Hypothalamus (tissue), 51 donors: Measurements from ENCODE around the gene METTL17.
"Not testable (repeated sequence)": the region's sequence is repeated elsewhere in the genome, so short reads cannot be mapped to it uniquely, and the experiment has no call there.

Source experiments
- DNase-seq, 51 donors: peaks; one replicate each; lab custom pipeline; 2025; lab: John Stamatoyannopoulos, UW

The METTL17 gene

DNA sequence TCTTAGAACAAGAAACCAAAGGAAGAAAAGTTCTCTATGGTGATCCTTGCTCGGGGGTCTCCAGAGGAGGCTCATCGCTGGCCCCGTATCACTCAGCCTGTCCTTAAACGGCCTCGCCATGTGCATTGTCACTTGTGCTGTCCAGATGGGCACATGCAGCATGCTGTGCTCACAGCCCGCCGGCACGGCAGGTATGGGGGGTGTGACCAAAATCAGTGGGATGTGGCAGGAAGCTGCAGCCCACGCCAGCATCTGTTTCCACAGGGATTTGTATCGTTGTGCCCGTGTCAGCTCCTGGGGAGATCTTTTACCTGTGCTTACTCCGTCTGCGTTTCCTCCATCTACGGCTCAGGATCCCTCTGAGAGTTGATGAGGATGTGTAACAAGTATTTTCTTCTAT lies 6.7 kb downstream of the METTL17 start:
- DNase-seq = no peak

DNA sequence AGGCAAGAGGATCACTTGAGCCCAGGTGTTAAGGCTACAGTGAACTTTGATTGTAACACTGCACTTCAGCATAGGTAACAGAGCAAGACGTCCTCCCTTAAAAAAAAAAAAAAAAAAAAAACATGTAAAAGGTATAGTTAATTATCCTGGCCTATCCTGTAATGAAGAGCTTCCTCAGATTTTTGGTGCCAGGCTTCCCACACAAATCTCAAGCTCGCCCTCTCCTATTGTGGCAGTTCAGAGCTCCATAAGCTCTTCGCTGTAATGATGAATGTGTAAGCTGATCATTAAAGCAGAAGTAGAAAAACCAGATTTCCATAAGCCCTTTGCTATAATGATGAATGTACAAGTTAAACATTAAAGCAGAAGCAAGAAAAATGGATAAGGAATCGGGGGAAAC lies 7.3 kb downstream of the METTL17 start:
- no peak for DNase-seq

DNA sequence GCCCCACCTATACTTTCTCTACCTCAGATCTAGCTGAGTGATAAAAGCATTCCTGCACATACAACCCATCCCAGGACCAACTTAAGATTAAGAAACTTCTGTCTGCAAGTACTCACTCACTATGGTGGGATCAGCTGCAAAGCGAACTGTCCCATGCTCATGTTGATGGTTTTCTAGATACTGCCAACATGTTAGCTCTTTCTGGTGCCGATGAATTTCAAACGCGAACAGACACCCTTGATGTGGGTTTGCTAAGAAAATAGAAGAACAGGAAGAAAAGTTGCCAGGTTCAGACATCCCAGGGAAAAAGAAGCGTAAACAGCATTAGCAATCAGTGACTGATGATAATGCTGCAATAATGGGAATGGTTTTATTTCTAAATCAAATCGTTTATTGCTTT lies 7.8 kb downstream of the METTL17 start:
- no peak for DNase-seq

DNA sequence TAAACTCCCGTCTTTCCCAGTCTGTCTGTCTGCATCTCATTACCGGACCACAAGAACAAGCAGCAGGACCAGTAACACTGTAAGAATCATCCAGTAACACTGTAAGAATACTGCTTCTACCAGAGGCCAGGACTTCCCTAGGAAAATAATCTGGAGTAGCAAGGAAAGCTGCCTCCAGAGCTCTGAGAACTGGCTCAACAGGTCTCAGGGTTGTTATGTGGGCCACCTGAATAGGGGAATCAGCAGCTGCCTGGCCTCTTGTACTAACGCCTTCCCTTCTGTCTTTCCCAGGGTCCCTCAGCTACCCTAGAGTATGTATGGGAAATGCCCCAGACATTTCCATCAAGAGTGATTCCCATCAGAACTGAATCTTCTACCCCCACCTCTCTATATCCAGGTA lies 8.4 kb downstream of the METTL17 start:
- DNase-seq = no peak

DNA sequence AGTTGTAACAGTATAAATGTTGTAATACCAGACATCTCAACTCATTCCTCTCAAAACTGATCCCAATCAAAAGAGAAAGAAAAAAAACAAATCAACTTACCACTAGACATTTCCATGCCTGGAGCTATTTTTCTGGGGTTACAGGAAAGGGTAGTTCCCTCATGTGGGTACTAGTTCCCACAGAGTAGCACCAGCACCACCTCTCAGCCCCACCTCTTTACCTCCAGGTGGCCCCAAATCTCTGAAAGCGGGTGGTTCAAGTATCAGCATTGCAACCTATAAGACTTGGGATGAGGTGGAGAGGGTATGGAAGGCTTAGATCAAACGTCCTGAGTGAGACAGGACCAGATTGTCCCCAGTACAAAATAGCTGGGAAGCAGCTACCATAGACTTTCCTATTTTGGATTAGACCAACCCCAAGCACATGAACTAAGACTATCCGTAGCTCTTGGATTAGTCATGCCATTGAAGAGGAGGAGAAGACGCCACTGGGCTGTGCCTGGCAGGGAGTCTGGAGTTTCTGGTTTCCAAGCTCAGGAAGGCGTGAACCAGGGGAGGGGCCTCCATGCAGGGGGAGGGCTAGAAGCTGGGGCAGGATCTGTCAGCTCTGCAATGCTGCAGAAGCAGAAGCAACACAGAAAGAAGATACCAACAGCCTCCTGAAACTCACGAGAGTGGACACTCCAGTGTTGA lies 9.0 kb downstream of the METTL17 start, which contains the start of gene SLC39A2:
Gene SLC39A2 (plus strand): TSS at position 620 of the 693 bp plus-strand sequence. CDS start 154 bp downstream, outside the sequence.
- DNase-seq = no peak

DNA sequence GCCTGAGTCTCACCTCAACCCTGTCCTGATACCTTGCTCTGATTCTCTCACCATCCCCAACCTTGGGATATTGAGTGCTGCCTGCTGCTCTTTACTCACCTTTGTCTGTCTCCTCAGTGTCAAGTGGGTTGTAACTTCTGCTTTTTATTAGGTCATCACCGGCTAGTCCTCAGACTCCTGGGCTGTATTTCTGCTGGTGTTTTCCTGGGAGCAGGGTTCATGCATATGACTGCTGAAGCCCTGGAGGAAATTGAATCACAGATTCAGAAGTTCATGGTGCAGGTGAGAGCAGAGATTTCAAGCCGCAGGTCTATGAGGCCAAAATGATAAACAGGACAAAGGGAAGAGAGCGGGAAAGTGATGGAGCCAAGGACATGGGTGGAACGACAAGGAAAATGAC lies 9.8 kb downstream of the METTL17 start:
- DNase-seq = no peak

DNA sequence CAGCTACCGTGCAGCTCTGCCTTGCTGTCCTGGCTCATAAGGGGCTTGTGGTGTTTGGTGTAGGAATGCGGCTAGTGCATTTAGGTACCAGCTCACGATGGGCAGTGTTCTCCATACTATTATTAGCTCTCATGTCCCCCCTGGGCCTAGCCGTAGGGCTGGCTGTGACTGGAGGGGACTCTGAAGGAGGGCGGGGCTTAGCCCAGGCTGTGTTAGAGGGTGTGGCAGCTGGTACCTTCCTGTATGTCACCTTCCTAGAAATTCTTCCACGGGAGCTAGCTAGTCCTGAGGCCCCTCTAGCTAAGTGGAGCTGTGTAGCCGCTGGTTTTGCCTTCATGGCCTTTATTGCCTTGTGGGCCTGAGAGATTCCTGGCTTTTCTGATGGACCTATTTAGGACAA lies 11.4 kb downstream of the METTL17 start:
- DNase-seq = no peak

DNA sequence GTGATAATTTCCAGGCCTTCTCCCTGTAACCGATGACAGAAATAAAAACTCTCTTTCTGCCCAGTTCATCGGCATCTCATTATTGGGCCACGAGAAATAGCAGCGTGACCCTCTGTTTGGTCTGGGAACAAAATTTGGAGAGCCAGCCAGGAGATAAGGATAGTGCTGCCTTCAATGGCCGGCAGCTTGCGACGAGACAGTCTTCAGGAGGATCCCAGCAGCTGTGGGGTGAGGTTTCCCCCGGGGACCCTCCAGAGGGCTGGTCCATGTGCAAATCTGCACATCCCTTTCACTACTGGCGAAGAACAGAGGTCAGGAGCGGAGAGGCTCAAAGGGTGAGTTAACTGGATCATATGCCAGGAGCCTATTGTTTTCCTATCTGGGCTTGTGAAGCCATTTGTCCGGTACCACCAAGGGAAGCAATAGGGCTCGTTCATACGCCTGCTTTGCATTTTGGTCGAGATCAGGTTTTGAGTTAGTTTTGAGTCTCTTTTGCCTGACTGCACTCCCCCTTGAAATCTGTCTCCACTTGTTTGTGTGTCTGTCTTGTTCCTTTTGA lies 14.1 kb downstream of the METTL17 start:
- no peak for DNase-seq

DNA sequence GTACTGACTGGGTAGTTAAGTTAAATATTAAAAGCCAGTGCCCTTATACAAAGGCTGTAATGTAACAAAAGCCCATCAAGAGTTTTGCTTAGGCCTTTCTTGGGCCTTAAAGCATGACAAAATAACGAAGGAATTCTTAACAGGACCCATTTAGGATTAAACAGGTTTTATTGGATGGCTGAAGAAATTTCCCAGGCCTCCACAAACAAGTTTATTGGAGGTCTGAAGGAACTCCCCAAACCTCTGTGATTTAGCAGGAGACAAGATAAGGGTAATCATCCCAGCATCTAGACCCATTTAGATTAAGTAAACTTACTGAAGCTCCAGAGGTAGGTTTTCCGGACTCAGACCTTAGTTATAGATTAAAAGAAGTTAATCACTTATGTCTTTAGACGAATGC lies 19.9 kb downstream of the METTL17 start:
- DNase-seq = not testable (repeated sequence)

DNA sequence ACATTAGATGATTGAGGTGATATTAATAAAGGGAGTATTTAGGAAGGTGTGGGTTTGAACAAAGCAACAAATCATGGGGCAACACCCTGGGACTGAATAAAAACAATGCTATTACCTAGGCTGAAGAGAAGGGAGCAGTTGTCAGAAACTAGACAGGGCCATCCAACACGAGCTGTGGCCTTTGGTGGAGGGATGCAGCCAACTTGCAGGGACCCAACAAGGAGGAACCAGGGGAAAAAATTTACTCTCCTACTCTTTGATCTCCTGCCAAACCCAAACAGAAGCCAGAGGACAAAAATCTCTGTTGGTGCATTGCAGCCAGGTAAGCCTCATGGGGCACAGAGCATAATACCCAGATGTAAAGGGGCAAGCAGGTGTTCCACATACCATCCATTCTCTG lies 21.4 kb downstream of the METTL17 start:
- DNase-seq = no peak

DNA sequence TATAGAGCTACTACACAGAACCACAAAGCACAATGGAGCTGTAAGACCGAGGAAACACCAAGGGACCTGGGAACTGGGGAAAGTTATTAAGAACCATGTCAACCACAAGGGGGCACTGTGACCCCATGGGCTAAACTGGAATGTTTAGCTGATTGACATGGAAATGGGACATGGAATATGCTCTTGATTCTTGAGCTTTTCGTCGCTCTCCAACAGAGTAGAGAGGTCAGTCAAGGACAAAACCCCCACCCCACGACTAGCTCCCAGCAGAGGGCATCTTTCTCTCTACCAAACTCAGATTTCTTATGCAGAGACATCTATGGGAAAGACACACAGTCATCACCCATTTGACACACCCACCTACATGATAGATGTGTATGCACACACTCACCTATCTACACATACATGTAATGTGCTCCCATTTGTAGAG lies 25.0 kb downstream of the METTL17 start:
- DNase-seq = peak in 49 of 51 donors; percentile 10 to 96 (median 73)

DNA sequence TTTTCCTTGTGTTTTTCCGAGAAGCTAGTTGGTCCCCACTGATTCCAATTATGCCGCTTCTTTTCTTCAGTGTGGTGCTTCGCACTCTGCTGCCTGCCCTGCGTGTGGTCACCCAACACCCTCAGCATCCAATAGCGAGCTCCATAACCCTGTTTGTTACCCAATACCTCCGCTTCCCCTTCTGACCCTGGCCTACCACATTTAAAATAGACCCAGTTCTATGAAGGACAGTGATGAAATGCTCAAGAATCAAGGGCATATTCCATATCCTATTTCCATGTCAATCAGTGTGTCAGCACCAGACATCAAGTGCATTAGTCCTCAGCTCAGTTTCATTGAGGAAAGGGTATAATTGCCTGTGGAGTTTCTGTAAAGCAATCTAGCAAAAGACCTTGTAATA lies 25.5 kb downstream of the METTL17 start:
- DNase-seq = peak in 2 of 51 donors; percentile 15 to 42

DNA sequence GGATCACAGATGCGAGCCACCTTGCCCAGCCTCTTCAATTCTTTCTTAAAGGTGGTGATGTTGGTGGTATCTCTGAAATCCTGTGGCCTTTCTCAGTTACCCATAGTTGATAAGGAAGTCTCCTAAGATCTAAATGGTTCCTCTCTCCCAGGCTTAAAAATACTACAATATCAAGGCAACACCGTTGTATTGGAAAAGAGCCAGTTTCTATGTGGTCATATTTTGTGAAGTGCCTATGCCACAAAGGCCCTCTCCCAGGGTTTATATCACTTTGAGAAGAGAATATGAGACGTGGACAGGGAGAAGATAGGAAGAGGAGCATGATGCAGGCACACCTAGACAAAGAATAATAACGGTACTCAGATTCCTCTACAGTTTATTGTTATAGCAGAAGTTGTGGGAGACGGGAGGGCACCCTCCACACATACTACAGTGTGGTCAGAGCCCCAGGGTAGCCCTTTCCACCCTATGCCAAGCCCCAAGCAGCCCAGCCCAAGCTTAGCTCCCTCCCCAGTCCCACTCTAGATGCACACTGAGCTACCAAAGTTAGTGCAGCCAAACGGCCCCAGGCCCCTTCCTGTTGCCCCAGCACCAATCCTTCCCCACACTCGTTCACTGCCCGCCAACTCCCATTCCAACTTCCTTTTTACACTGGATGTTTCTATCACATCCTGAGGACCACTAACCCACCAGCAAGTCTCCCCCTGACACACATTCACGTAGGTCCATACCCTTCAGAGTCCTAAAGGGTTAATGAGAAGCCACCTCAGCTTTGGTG lies 26.8 kb downstream of the METTL17 start:
- no peak for DNase-seq

DNA sequence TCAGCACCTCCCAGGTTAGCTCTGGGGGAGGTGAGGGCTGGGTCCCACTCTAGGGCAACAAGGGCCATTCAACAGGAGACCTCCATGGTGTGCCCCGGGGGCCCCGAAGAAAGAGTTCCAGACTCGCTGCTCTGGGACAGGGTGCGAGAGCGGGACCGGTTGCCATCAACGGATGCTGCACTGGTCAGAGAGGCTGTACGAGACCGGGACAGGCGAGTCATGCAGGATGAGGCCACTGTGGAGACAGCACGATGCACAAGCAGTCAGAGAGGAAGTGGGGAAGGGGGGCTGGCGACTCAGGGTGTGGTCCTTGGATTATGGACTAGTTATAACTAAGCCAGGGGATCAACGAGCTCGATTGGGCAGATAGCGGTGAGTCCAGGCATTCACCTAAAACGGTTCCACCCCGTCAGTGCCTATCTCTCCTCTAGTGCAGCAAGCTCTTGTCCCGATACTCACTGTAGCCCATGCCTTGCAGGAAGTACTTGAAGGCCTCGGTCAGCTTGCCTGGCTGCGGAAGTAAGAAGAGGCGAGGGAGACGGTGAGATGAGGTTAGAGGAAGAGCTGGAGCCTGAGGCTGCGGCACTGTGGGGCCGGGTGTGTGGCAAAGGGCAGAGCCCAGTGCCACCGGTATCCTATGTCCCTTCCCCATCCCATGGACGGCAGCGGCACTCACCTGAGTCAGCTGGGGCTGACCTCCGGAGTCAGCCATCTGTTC lies 27.9 kb downstream of the METTL17 start:
- peak in 2 of 51 donors; percentile 17 to 18 for DNase-seq

DNA sequence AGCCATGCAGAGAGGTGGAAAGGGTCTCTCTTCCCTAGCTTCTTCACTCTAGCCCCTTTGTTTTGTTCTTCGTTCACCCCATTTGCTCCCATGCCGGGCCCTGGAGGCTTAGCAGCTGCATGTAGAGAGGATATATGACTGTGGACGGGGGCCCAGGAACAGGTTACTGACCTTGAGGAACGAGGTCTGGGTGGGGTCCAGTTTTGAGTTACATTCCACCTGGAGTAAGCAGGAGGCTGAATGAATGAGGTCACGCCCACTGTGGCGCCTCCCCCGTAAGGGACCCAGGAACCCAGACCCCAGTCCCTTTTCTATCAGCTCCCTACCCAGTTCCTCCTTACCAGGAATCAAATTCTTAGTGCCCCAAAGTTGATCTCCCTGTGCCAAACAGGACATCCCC lies 28.5 kb downstream of the METTL17 start:
- DNase-seq = no peak

DNA sequence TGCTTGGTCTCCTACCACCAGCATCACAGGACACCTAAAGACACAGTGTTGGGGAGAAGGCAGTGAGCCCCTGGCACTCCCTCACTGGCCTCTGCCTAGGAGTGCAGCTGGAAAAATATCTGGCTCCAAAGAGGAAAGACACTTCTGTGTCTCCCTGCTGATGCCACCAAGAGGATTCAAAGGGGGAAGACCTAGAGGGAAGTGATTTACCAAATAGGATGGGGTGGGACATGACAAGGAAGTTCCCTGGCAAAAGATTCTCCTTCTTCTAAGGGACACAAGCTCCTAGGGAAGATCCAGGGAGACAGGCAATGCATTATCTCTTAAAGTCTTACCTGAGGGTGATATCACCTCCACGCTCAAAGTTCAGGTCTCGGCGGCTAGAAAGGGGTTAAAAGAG lies 29.0 kb downstream of the METTL17 start:
- DNase-seq = no peak

DNA sequence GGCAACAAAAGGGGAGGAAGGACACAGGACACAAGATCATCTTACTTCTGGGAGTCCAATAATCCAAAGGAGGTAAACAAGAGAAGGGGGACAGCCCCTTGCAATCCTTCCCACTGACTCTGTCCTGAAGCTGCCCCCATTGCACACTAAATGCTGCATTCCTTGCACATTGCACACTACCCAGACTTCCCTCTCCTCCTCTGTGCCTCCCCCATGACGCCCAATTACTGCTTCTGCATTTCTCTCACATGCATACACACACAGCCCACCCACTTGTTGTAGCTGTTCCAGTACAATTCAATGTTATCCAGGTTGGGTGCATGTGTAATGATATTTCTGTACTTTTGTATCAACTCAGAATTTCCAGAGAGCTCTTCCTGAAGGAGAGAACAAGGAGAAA lies 29.6 kb downstream of the METTL17 start:
- DNase-seq = no peak

DNA sequence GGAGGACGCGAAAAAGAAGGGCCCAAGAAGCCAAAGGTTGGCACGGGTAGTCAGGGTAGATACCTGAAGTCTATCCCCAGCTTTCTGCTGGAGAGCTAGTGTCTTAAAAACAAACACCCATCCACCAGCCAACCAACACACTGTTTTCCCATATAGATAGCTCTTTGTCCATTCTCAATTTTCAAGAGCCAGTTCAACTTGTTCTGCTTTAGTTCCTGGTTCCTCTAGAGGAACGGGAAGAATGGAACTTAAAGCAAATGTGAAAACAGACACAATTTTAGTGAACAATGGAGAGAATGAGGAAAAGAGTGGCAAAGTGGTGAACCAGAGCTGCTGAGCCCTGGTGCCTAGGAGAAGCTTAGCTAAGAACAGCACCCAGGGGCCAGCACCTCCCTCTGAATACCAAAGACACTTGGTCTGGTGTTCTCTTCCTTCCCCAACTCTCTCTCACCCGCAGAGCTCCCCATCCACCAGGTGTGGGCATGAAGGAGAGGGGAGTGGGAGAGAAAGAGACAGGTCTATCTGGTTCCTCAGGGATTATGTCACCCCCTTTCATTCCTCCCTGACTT lies 31.3 kb downstream of the METTL17 start:
- no peak for DNase-seq

DNA sequence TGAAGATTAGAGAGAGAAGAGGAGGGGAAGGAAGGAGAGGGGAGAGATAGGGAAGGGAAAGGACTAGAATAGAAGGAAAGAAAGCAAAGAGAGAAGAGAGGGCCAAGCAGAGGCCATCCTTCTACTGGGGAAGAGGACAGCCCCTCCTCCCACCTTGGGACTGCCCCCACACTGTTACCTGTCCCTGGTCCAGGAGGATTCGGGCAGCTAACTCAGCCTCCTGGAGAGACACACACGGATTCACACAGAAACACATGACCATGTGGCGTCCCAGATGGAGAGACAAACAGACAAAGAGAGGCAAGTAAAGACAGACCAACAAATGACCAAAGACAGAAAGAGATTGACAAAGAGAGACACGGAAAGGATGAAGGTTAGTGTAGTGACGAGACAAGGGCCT lies 32.9 kb downstream of the METTL17 start:
- peak in 1 of 51 donors; percentile 39 for DNase-seq

DNA sequence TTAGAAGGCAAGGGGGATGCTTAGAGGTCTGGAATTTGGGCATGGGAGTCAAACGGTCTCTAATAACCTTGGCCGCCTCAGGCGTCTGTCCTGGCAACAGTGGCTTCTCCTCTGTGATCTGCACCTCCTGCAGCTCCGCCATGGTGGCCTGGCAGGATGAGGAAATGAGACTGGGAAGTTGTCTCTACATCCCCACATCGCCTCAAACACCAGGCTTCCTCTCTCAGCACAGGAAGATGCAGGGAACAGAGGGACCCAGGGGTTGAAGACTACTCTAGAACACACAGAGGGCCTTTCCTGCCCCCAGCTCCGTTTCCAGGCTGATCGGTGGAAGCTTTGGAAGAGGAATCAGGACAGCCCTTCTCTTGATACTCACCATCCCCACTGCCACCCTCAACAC lies 33.4 kb downstream of the METTL17 start:
- DNase-seq = peak in 18 of 51 donors; percentile 14 to 53 (median 26)
